Measurements from ENCODE around the gene ALAS2. TPM values are rescaled to one million over a fixed set of nuclear protein-coding genes. Genes with fewer than 3 reads are reported as not detected.
"Not testable (repeated sequence)": the region's sequence is repeated elsewhere in the genome, so short reads cannot be mapped to it uniquely, and the experiment has no call there.

Gene ALAS2
- total RNA-seq, 3 donors from 2014 or later, result not detected

- H3K4me3 ChIP-seq, result no peak overlapping the region
- intact Hi-C loops (cut with DNase I, micrococcal nuclease), result loop anchor here in 1 of 2 donors (10.0 kb wide), 1 partner anchor 162 kb away; no protein-coding TSS in a partner anchor
- DNase-seq (peak in 1 of 3 donors; percentile 4), ATAC-seq (no peak)
- no peaks in the 10 kb centered on the region for H3K9me3 ChIP-seq
- no peaks in the 10 kb centered on the region for H3K36me3 ChIP-seq (ENCODE audit: low read depth)
- H3K4me1 ChIP-seq (ENCODE audit: low read depth), result no peaks in the 10 kb centered on the region
- TF ChIP-seq CTCF (IDR thresholded peaks at IDR 0.05), result no peak
Measured at GRCh38 chrX:55056820-55057674, 26.3 kb upstream of the ALAS2 start.

GRCh38 chrX:55050599-55050998 is 19.8 kb upstream of the ALAS2 start:
- not testable (repeated sequence) for ATAC-seq; H3K36me3 ChIP-seq (ENCODE audit: low read depth); H3K4me3 ChIP-seq; H3K4me1 ChIP-seq (ENCODE audit: low read depth); H3K9me3 ChIP-seq; DNase-seq
- intact Hi-C loops (cut with DNase I, micrococcal nuclease), result loop anchor here in 1 of 2 donors (10.0 kb wide), 1 partner anchor 156 kb away; no protein-coding TSS in a partner anchor

- intact Hi-C loops (cut with DNase I, micrococcal nuclease), result no loop called here
- Histone ChIP-seq H3K4me3 (no peak overlapping the region), H3K4me1 (ENCODE audit: low read depth) (no peaks in the 10 kb centered on the region), H3K36me3 (ENCODE audit: low read depth) (no peaks in the 10 kb centered on the region), H3K9me3 (no peaks in the 10 kb centered on the region)
- ATAC-seq, result no peak
- no peak for DNase-seq
- TF ChIP-seq CTCF (IDR thresholded peaks at IDR 0.05), result no peak
Measured at GRCh38 chrX:55041514-55041913, 10.7 kb upstream of the ALAS2 start.

- ATAC-seq (no peak), DNase-seq (no peak)
- no peaks in the 10 kb centered on the region for H3K36me3 ChIP-seq (ENCODE audit: low read depth)
- no peak overlapping the region for H3K4me3 ChIP-seq
- intact Hi-C loops (cut with DNase I, micrococcal nuclease), result no loop called here
- no peaks in the 10 kb centered on the region for H3K9me3 ChIP-seq
- H3K4me1 ChIP-seq (ENCODE audit: low read depth), result no peaks in the 10 kb centered on the region
- TF ChIP-seq CTCF (IDR thresholded peaks at IDR 0.05), result no peak
Measured at GRCh38 chrX:55039471-55039870, 8.7 kb upstream of the ALAS2 start.

GRCh38 chrX:55033429-55033828 is 2.7 kb upstream of the ALAS2 start:
- Histone ChIP-seq H3K4me3 (no peak overlapping the region), H3K9me3 (no peaks in the 10 kb centered on the region), H3K4me1 (ENCODE audit: low read depth) (no peaks in the 10 kb centered on the region), H3K36me3 (ENCODE audit: low read depth) (no peaks in the 10 kb centered on the region)
- ATAC-seq, result no peak
- no peak for DNase-seq
- no peak for TF ChIP-seq CTCF (IDR thresholded peaks at IDR 0.05)
- intact Hi-C loops (cut with DNase I, micrococcal nuclease), result no loop called here

GRCh38 chrX:55029291-55029690 is 1.5 kb downstream of the ALAS2 start:
- H3K9me3 ChIP-seq, result no peaks in the 10 kb centered on the region
- H3K36me3 ChIP-seq (ENCODE audit: low read depth), result no peaks in the 10 kb centered on the region
- intact Hi-C loops (cut with DNase I, micrococcal nuclease), result no loop called here
- DNase-seq (no peak), ATAC-seq (no peak)
- TF ChIP-seq CTCF (IDR thresholded peaks at IDR 0.05), result no peak
- no peaks in the 10 kb centered on the region for H3K4me1 ChIP-seq (ENCODE audit: low read depth)
- no peak overlapping the region for H3K4me3 ChIP-seq

Measured in mucosa of descending colon (tissue), 3 donors.